KMS-11 (cell line): ENCODE measurements around the gene FIGNL1.

Experiments used
- H2AFZ ChIP-seq: fragments of 200-600 bp; sonication (generic); 2 replicates; pipeline ENCODE4 v1.6.1; 2016; ENCODE audit warnings: antibody characterized with exemption, mixed run types, low read depth
- H3K27ac ChIP-seq: fragments of 200-600 bp; sonication (generic); 2 replicates; pipeline ENCODE4 v1.6.1; 2016; ENCODE audit warnings: mild to moderate bottlenecking, mixed run types
- H3K27me3 ChIP-seq: fragments of 200-600 bp; sonication (generic); 2 replicates; pipeline ENCODE4 v1.6.1; 2017; ENCODE audit warnings: mild to moderate bottlenecking, low read depth, mixed run types, moderate library complexity; ENCODE audit not compliant: insufficient read depth
- H3K36me3 ChIP-seq: fragments of 200-600 bp; sonication (generic); 2 replicates; pipeline ENCODE4 v1.6.1; 2017; ENCODE audit warnings: mild to moderate bottlenecking, mixed run types; ENCODE audit not compliant: insufficient read depth
- H3K4me1 ChIP-seq: fragments of 200-600 bp; sonication (generic); 2 replicates; pipeline ENCODE4 v1.6.1; 2016; ENCODE audit warnings: mild to moderate bottlenecking, low read depth, mixed run types; ENCODE audit not compliant: poor library complexity, severe bottlenecking
- H3K4me2 ChIP-seq: fragments of 200-600 bp; sonication (generic); 2 replicates; pipeline ENCODE4 v1.7.0; 2016; ENCODE audit warnings: mild to moderate bottlenecking, mixed run types
- H3K4me3 ChIP-seq: fragments of 200-600 bp; sonication (generic); IDR thresholded peaks from 2 replicates; pipeline ENCODE4 v1.6.1; 2017; ENCODE audit warnings: low read depth, low read length, mixed read lengths; ENCODE audit not compliant: insufficient read depth
- H3K79me2 ChIP-seq: fragments of 200-600 bp; sonication (generic); 2 replicates; pipeline ENCODE4 v1.6.1; 2016; ENCODE audit warnings: low read depth, mixed run types; ENCODE audit not compliant: insufficient read depth
- H3K9ac ChIP-seq: fragments of 200-600 bp; sonication (generic); 2 replicates; pipeline ENCODE4 v1.6.1; 2016; ENCODE audit warnings: mild to moderate bottlenecking, mixed run types
- H4K20me1 ChIP-seq: fragments of 200-600 bp; sonication (generic); 2 replicates; pipeline ENCODE4 v1.6.1; 2016; ENCODE audit warnings: mild to moderate bottlenecking, mixed run types; ENCODE audit not compliant: insufficient read depth
- CTCF ChIP-seq: fragments of 200-600 bp; sonication (generic); conservative IDR thresholded peaks from 2 replicates; pipeline ENCODE4 v1.6.1; 2017; ENCODE audit warnings: low read depth, mild to moderate bottlenecking, antibody characterized with exemption, low read length, moderate library complexity, mixed read lengths

FIGNL1 gene

GRCh38 chr7:50475340-50475739 lies 25.2 kb upstream of the FIGNL1 start:
- Histone ChIP-seq H3K36me3 (no peaks in the 10 kb centered on the region), H3K9ac (no peak overlapping the region), H4K20me1 (no peaks in the 10 kb centered on the region), H3K4me2 (no peak overlapping the region), H3K27ac (no peak overlapping the region), H3K4me1 (no peaks in the 10 kb centered on the region), H3K79me2 (no peaks in the 10 kb centered on the region), H2AFZ (no peak overlapping the region), H3K4me3 (no peak overlapping the region), H3K27me3 (no peaks in the 10 kb centered on the region)
- TF ChIP-seq CTCF: no peak

GRCh38 chr7:50474382-50475160 lies 24.4 kb upstream of the FIGNL1 start:
- Histone ChIP-seq H3K27me3 (no peaks in the 10 kb centered on the region), H3K79me2 (no peaks in the 10 kb centered on the region), H3K9ac (no peak overlapping the region), H4K20me1 (no peaks in the 10 kb centered on the region), H3K27ac (no peak overlapping the region), H3K4me1 (no peaks in the 10 kb centered on the region), H3K4me2 (no peak overlapping the region), H3K4me3 (no peak overlapping the region), H2AFZ (no peak overlapping the region), H3K36me3 (no peaks in the 10 kb centered on the region)
- no peak for TF ChIP-seq CTCF

- Histone ChIP-seq H4K20me1 (no peaks in the 10 kb centered on the region), H3K4me2 (no peak overlapping the region), H3K36me3 (no peaks in the 10 kb centered on the region), H2AFZ (no peak overlapping the region), H3K27me3 (no peaks in the 10 kb centered on the region), H3K27ac (no peak overlapping the region), H3K79me2 (no peaks in the 10 kb centered on the region), H3K4me1 (no peaks in the 10 kb centered on the region), H3K4me3 (no peak overlapping the region), H3K9ac (no peak overlapping the region)
- TF ChIP-seq CTCF: no peak
Observed at GRCh38 chr7:50473531-50473930, 23.4 kb upstream of the FIGNL1 start.

GRCh38 chr7:50472427-50472826 lies 22.3 kb upstream of the FIGNL1 start:
- Histone ChIP-seq H2AFZ (no peak overlapping the region), H3K36me3 (no peaks in the 10 kb centered on the region)
- TF ChIP-seq CTCF: no peak

More at GRCh38 chr7:50472427-50472826, 22.3 kb upstream of the FIGNL1 start:
- H3K4me3 ChIP-seq: no peak overlapping the region
- H3K4me2 ChIP-seq: no peak overlapping the region
- H3K27ac ChIP-seq: no peak overlapping the region
- H4K20me1 ChIP-seq: no peaks in the 10 kb centered on the region
- H3K27me3 ChIP-seq: no peaks in the 10 kb centered on the region
- no peaks in the 10 kb centered on the region for H3K4me1 ChIP-seq
- no peak overlapping the region for H3K9ac ChIP-seq
- H3K79me2 ChIP-seq: no peaks in the 10 kb centered on the region
